Muscle of back (tissue), 11 donors: ENCODE data around the gene NOTUM. TPM values are rescaled to one million over a fixed set of nuclear protein-coding genes. Genes with fewer than 3 reads are reported as not detected.

Experiments
- DNase-seq, 3 donors: peaks; one replicate each; pipeline versions ENCODE4 v3.0.0 to v3.0.0-alpha.2; 2013
- polyA plus RNA-seq, 10 donors: library from polyadenylated mRNA; unstranded; fragments of 120-200 nt; gene quantifications; one replicate each; pipeline ENCODE4 v1.2.1, GENCODE V29; 2013; ENCODE audit not compliant: insufficient read length in 10 of 10

The NOTUM gene
- polyA plus RNA-seq, 10 donors: 1.5 to 4.2 (median 2.8) TPM

DNA sequence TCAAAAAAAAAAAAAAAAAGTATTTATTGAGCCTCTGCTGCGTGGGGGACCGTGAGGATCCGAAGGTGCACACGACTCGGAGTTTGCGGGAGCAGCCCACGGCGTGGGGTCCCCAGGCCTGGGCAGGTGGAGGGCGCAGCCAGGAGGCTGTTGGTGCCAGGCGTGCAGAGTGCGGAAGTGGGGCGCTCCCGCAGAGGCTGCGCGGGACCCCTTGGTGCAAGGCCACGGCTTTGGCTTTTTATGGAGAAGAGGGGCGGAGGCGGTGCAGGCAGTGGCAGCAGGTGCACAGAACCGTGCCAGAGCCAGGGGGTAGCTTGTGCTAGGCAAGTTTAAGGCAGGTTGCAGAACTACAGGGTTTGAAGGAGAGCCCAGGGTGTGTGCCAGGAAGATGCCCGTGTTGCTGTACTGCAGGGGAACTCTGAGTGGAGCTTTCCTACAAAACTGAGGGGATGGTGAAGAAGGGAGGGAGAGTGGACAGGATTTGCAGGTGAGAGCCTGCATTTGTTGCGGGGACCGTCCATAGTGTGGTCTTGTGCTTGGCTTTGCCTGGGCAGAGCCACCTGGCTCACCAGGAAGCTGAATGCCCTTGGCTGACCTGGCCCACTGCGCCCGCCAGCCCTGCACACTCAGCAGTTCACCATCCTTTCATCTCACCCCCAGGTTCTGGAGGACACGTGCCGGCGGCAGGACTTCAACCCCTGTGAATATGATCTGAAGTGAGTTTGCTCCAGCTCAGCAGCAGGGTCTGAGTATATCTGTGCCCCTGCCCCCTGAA, 17.7 kb upstream of the NOTUM start:
- no peak for DNase-seq

- peak; percentile 91 to 96 (median 96) for DNase-seq
Measured at GRCh38 chr17:81977211-81977808, 16.3 kb upstream of the NOTUM start, which contains the start of gene ASPSCR1. Gene ASPSCR1, plus strand, starts transcription at chr17:81977629. Its CDS starts 18 bp downstream, at chr17:81977647.

DNA sequence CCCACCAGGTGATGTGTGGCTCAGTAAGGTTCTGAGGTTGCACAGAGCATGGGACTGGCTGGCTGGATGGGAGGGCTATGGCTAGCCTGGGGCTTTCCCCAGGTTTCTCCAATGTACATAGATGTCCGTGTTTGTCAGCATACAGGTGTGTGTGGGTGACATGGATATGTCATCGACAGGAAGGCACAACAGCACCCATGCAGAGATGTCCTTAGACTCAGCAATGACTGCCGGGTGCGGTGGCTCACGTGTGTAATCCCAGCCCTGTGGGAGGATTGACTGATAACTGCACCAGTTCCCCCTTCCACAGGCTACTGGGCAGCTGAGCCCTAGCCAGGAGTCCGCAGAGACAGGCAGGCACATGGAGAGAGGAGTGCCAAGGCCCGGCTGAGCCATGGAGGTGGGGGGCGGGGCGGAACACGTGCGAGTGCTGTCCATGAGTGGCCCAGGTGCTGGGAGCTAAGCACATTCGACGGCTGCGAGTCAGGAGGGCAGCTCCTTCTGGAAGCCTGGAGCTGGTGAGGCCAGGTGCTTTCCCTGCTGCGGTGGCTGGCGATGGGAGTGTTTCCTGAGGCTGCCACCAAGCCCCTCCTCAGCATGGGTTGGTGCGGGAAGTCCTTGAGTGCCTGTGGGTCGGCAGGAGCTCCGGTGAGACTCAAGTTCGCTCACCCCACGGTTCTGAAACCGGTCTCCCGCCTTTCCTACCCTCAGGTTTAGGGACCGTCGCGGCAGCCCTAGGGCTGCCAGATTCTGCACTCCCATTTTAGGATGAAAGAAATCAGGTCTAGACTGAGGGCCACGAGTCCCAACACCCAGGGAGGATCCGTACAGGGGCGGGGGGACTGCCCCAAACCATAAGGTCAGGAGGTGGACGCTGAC, 15.6 kb upstream of the NOTUM start:
- no peak for DNase-seq

GRCh38 chr17:81973432-81973831, 12.4 kb upstream of the NOTUM start:
- no peak for DNase-seq

- DNase-seq: no peak
Measured at GRCh38 chr17:81968850-81969812, 8.1 kb upstream of the NOTUM start.

DNA sequence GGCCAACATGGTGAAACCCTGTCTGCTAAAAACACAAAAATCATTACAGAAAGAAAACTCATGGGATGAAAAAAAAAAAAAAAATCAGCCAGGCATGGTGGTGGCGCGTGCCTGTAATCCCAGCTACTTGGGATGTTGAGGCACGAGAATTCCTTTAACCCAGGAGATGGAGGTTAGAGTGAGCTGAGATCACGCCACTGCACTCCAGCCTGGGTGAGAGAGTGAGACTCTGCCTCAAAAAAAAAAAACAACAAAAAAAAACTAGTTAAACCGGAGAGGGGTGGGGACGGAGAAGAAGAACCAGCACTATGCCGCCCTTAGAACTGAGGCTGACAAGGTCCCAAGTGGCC, 7.4 kb upstream of the NOTUM start:
- DNase-seq: no peak

GRCh38 chr17:81967533-81968395, 6.8 kb upstream of the NOTUM start:
- peak; percentile 72 to 92 (median 84) for DNase-seq

DNA sequence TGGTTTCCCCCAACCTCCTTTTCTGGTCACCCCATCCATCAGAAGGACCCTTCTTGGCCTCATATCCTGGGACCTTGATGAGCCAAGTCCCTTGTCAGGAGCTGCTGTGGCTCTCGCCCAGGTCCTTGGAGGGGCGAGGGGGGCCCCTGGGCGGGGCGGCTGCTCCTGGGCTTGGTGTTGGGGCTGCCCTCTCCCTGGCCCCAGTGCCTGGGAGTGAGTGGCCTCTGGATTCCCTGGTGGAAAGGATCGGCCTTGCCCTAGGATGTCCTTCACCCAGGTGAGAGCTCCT, 6.2 kb upstream of the NOTUM start:
- DNase-seq: no peak

DNA sequence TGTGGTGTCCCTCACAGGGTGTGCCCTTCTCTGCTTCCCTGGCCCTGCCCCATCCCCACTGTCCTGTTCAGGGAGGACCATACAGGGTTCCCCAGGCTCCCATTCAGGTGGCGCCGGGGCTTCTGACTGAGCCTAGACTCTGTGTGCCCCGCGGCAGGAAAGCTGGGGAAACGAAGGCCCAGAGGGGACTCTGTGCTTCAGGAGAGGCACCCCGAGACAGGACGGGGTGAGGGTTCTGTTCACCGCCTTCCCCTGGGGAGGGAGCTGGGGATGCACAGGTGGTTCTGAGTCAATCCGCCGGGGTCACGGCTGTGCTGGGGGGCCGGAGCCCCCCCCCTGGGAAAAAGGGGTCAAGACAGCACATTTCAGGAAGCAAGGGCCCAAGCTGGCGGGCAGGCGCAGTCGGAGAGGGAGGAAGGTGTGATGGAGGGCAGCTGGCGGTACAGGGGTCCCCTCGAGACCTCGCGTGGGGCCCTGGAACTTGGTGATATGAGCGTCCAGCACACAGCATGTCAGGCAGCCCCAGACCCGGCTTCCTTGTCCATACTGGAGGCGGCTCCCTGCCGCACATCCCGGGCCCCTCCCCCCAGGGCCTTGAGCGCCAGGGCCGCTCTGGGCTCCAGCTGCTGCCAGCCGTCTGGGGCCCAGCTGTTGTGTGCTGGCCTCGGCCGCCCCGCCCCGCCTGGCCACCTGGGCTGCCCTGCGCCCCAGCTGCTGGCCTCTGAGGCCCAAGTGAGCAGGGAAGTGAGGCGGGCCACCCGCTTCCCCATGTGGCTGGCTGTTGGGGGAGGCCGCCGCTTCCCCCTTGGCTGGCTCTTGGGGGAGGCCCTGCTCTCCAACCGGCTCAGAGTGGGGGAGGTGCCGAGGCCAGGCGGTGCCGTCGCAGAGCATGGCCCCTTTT, 5.6 kb upstream of the NOTUM start:
- DNase-seq: peak; percentile 57 to 91 (median 73)

GRCh38 chr17:81964081-81964849, 3.3 kb upstream of the NOTUM start:
- no peak for DNase-seq

- DNase-seq: peak in 1 of 3 donors; percentile 47
Measured at GRCh38 chr17:81962499-81963441, 1.8 kb upstream of the NOTUM start.

GRCh38 chr17:81961521-81962498, 823 bp upstream of the NOTUM start:
- DNase-seq: no peak

DNA sequence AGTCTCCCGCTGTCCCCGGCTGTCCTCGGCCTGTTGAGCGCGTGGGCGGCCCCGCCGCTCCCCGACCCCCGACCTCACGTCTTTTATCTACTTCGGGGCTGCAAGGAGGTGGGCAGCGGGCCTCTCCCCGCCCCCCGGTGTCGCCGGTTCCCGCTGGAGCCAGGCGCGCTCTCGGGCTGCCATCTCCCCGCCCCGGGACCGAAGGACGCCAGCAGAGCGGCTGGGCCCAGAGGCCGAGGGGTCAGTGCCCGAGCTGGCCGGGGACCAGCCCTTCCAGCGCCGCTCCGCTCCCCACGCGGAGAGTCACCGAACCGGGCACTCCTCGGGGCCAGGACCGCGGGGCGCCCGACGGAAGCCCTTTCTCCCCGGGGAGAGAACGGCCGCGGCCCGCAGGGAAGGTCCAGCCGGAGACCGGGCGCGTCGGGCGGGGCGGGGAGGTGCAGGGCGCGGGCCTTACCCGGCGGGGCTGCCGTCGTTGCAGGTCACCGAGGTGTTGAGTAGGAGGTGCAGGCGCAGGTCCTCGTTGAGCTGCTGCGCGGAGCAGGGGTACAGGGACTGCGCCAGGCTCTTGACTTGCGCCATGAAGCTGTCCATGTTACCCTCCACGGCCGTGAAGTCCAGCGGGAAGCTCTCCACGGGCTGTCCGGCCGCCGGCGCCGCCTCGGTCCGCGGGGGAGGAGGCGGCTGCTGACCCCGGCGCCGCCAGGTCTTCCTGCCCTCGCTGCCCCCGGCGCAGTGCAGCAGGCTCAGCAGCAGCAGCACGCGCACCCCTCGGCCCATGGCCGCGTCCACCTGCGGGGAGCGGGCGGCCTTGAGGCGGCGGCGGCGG, 643 bp downstream of the NOTUM start:
- DNase-seq: no peak

DNA sequence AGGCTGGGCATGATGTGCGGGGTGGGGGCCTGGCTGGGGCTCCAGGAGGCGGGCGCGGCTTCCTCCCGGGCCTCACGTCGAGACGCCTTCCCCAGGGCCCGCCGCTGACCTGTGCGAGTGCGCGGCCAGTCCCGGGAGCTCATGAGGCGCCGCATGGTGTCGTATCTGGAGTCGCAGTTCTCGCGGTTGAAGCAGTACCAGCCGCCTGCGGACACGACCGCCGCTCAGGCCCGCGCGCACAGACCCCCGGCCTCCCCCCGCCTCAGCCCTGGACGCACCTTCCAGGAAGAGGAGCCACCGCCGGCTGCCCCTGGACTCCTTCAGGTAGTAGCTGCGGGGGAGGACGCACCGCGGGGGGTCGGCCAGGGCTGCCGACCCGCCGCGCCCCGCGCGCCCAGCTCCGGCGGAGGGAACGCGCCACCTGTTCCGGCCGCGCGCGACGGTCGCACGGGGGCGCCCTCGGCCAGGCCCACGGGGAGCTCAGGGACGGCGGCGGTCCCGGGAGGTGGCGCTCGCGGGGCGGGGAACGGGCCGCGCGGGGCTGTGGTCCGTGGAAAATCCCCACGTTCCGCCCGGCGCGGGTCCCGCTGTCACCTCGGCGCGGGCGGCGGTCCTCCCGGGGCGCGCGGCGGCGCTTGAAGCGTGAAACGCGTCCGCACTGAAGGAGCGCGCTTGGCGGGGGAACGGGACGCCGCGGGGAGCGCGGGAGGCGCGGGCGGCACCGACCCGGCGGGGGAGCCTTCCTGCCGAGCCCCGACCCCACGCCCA, 1.4 kb downstream of the NOTUM start:
- DNase-seq: peak in 2 of 3 donors; percentile 73 to 75
